Esophagus squamous epithelium (tissue), 4 donors: ENCODE results near the gene FBXW2.

Source experiments
- CTCF ChIP-seq, 6 experiments: fragments of 450-650 bp in 4 of 6; fragments of 200-600 bp in 2 of 6; sonication (generic) in 2 of 6; IDR thresholded peaks; one replicate each; pipeline ENCODE4 v1.5.1; 2016 to 2019; ENCODE audit warnings: antibody characterized with exemption in 6 of 6, mild to moderate bottlenecking in 4 of 6, moderate library complexity in 4 of 6
- POLR2A ChIP-seq, 4 donors: fragments of 450-650 bp; IDR thresholded peaks; one replicate each; pipeline ENCODE4 v1.6.1; 2017; ENCODE audit warnings: antibody characterized with exemption in 4 of 4, mild to moderate bottlenecking in 4 of 4, moderate library complexity in 3 of 4

GRCh38 chr9:120755810-120756434 lies 37.3 kb downstream of the FBXW2 start:
- TF ChIP-seq CTCF (IDR thresholded peaks at IDR 0.05) (peak; percentile 90 to 91 (median 90)), POLR2A (IDR thresholded peaks at IDR 0.05) (no peak)
